HG02759 (cell line): Measurements from ENCODE around the gene TMEM219.
A peak's percentile ranks its signal among the peaks of the same experiment; 100 is the strongest.
"Not testable (repeated sequence)": the region's sequence is repeated elsewhere in the genome, so short reads cannot be mapped to it uniquely, and the experiment has no call there.

Experiments
- ATAC-seq: cut with Tn5 transposase; IDR thresholded peaks from one replicate; pipeline ENCODE4 v1.9.1; 2021; ENCODE audit warnings: mild to moderate bottlenecking, moderate library complexity; ENCODE audit not compliant: unreplicated experiment

TMEM219 gene

DNA sequence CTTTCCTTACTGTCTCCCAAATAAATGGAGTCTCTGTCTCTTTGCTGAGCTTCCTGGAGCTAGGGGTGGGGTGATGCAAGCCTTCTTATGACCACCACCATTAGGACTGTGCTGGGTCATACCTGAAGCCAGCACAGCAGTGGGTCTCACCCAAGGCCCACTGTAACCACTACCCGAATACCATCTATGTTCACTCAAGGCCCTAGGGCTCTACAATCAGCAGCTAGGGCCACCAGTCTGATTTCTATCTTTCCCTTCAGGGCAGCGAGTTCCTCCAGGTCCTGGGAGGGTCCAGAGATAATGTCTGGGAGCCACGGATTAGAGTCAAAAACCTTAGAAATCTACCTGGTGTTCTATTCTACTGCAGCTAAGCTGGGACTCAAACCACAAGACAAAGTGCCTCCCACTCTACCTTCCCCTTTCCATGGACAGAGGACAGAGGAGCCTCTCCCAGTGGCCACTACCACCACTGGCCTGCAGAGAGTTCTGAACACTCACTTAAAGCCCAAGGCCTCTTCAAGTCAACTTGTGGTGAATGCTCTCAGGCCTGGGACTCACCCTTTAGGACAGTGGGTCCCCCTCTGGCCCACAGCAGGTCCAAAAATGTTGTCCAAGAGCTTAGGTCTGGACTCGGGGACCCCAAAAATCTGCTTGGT, 10.9 kb upstream of the TMEM219 start:
- ATAC-seq = no peak

DNA sequence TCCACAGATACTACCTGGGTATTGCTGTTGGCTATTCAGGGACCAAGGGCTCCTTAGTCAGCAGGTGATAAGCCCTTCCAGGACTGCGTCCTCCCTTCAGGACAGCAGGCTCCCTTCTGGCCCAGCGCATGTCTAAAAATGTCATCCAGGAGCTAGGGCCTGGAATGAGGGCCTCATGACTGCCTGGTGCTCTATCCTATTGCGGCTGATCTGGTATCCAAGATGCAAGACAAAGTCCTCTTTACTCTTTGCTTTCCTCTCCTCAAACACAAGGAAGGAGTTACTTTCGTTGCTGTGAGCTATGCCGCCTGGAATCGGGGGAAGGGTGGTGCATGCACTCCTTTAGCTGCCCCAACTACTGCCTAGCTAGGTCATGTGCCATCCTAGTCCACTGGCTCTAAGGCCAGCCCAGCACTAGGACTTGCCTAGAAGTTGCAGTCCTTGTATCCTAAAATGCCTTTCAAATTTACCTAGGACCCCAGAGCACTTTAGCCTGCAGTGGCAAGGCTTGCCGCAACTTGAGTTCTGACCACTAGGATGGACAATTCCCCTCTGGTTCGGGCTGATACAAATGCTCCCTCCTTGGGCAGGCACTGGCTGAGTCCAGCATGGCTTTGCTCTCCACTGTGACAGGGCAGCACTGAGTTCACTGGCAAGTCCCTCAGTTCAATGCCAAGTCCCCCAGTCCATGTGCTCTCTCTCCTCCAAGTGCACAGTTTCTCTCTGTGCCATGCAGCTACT, 10.1 kb upstream of the TMEM219 start:
- ATAC-seq = no peak

DNA sequence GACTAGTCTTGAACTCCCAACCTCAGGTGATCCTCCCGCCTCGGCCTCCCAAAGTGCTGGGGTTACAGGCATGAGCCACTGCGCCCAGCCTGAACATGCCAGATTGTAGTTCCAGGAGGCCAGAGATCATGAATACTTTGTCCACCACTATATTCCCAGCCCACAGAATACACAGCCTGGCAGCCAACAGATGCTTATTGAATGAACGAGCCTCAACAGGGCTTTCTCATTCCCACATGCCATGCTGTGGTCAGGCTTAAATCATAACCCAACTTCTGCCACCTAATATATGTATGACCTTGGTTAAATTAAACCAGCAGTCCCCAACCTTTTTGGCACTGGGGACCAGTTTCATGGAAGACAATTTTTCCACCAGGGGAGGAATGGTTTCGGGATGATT, 3.1 kb upstream of the TMEM219 start:
- no peak for ATAC-seq

DNA sequence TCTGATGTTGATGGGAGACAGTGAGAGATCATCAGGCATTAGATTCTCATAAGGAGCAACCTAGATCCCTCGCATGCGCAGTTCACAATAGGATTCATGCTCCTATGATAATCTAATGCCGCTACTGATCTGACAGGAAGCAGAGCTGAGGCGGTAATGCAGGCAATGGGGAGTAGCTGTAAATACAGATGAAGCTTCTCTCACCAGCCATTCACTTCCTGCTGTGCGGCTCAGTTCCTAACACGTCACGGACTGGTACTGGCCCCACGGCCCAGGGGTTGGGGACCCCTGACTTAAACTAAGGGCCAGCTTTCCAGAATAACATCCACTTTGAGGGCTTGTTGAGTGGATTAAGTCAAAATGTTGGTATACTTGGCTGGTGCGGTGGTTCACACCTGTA, 2.6 kb upstream of the TMEM219 start:
- ATAC-seq = no peak

DNA sequence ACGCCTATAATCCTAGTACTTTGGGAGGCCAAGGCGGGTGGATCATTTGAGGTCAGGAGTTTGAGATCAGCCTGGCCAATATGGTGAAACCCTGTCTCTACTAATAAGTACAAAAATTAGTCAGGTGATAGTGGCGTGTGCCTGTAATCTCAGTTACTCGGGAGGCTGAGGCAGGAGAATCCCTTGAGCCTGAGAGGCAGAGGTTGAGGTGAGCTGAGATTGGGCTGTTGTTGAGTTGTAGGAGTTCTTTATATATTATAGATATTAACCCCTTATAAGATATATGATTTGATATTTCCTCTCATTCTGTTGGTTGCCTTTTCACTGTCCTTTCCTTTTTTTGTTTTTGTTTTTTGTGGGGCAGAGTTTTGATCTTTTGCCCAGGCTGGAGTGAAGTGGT, 2.1 kb upstream of the TMEM219 start:
- not testable (repeated sequence) for ATAC-seq

DNA sequence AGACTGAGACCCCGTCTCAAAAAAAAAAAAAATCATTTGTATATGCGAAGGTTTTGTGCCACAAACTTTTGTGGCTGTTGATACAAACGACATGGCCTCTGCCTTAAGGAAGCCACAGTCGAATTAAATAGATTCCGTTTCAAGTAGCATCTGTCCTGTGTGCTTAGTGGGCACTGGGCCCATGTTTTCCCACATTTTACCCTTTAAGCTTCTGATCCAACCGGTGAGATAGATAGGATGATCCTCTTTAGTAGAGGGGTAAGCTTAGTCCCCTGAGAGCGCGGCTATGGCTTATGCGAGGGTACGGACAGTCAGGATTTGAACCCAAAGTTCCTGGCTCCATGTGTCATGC, 776 bp upstream of the TMEM219 start:
- no peak for ATAC-seq

DNA sequence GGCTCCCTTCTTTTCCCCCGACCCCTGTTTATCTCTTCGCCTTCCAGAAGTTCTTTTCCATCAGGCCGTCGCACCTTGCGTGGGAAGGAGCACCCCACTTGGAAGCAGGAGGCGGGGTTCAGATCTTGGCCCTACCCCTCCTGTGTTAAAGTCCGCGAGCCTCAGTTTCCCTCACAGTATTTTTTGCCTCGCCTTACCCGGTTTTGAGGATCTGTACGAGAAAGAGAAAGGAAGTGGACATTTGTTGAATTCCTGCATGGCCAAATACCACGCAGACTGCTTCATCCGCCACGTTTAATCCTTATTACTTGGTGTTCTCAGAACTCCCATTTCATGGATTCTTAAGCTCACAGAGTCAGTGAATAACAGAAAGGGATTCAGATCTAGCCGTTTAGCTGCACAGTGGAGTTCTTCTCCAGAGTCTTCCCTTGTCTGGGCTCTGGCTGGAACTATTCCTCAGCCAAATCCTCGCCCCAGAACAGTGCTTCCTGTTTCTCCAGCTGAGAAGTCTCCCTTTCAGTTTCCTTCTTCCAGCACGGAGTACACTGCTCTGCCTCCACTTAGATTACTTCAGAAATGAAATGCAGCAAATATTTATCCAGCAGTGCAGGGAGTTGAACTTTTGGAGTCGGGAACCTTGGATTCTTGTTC, 590 bp downstream of the TMEM219 start:
- ATAC-seq = no peak

DNA sequence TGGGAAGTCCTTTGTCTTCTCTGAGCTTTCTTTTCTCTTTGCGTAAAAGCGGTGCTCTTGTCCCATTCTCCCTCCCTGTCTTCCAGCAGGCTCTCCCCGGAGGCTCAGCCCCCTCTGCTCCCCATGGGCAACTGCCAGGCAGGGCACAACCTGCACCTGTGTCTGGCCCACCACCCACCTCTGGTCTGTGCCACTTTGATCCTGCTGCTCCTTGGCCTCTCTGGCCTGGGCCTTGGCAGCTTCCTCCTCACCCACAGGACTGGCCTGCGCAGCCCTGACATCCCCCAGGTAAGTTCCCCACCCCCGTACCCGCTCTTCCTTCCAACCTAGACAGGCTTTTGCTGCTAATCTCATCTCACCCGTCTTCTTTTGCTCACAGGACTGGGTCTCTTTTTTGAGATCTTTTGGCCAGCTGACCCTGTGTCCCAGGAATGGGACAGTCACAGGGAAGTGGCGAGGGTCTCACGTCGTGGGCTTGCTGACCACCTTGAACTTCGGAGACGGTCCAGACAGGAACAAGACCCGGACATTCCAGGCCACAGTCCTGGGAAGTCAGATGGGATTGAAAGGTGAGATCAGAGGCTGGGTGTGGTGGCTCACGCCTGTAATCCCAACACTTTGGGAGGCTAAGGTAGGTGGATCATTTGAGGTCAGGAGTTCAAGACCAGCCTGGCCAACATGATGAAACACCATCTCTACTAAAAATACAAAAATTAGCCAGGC, 1.3 kb downstream of the TMEM219 start:
- ATAC-seq = no peak

DNA sequence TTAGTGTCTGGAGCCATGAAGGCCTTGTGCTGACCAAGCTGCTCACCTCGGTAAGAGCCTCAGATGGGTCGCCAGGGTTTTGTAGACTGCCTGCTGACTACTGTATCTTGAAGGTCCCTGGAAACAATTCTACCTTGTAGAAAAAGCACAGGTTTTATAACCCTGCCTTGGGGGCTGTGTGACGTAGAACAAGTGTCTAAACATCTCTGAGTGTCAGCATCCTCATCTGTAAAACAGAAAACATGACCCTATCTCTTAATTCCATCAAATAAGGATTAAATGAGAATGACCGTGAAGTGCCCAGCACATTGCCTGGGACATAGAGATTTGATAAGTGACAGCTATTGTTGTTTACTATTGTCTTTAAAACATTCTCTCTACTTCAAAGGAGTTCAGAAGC, 6.3 kb downstream of the TMEM219 start:
- ATAC-seq = no peak

DNA sequence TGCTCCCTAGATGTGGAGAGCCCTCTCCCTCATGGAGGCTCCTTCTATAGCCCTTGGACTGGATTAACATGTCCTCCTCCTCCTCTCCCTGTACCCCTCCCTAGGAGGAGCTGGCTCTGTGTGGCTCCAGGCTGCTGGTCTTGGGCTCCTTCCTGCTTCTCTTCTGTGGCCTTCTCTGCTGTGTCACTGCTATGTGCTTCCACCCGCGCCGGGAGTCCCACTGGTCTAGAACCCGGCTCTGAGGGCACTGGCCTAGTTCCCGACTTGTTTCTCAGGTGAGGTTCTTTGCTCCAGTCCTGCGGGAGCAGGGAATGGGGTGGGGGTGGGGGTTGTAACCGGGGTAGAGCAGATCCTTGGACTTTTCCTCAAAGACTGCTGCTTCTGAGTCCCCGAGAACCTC, 9.4 kb downstream of the TMEM219 start:
- ATAC-seq = no peak

DNA sequence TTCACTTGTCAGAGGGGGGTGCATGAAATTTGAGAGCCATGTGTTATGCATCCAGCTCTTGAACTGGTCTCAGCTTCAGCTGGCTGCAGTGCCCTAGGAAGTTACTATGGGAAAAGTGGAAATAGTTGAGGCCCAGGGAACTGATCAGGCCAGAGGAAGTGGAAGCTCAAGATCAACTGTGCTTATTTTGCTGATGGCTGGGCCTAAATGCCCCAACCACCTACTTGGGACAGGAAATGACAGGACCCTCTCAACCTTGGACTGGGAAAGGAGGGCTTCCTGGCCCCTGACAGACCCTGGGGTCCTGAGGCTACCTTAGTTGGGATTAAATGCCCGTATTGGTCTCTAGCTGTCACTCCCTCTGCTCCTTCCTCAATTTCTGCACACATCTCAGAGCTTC, 10.6 kb downstream of the TMEM219 start:
- ATAC-seq = no peak

DNA sequence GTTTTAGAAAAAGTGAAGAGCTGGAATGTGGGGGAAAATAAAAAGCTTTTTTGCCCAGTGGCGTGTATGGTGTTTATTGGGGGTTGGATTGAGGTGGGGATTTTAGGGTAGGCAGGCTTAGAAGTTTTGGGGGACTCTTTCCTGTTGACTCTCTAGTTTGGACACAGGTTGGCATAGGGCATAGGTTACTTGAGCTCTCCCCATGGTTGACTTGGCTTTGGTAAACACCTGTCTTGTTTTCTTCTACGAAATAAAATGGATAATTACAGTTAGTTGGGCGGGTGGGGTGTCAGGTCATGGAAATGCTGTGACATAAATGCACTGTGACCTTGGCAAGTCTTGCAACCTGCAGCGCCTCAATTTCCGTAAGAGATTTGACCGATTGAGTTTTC, 11.1 kb downstream of the TMEM219 start:
- ATAC-seq = no peak

DNA sequence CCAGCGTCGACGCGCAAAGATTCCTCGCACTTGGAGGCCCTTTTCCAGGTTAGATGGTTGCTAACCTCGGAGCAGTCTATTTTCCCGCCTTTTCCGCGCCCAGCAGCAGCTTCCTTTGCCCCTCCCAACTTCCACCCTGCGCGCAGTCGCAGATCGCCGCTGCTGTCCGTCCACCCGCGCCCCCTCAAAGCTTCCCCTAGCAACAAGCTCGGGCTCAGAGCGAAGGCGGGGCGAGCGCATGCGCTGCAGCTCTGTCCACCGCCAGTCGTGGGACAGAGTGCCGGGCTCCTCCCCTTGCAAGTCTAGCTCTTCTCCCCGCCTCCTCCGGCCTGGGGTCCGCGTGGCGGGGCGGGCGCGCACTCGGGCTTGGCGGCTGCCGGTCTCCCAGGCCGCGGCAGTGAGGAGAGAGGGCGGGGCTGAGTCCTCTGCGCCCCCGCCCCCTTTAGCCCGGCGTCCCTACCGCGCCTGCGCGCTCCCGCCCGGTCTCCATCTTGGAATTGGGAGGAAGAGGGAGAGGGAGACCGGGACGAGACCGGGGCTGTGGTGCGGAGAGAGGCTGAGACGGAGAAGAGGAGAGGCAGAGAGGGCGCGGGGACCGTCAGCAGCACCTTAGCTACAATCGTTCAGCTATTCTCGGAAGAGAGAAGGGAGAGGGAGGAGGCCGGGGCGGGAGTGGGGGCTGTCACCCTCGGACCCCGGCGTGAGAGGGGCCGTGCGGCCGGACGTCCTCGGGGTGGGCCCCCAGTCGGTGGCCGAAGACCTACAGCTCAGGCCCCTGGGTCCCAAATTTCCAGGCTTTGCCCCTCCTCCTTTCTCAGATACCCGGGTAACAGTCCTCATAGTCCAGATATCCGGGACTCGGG, 11.7 kb downstream of the TMEM219 start, which contains the start of gene TAOK2:
Gene TAOK2 (plus strand): TSS at position 485 of the 863 bp plus-strand sequence. CDS start 3,905 bp downstream, outside the sequence.
- peak; percentile 96 for ATAC-seq

DNA sequence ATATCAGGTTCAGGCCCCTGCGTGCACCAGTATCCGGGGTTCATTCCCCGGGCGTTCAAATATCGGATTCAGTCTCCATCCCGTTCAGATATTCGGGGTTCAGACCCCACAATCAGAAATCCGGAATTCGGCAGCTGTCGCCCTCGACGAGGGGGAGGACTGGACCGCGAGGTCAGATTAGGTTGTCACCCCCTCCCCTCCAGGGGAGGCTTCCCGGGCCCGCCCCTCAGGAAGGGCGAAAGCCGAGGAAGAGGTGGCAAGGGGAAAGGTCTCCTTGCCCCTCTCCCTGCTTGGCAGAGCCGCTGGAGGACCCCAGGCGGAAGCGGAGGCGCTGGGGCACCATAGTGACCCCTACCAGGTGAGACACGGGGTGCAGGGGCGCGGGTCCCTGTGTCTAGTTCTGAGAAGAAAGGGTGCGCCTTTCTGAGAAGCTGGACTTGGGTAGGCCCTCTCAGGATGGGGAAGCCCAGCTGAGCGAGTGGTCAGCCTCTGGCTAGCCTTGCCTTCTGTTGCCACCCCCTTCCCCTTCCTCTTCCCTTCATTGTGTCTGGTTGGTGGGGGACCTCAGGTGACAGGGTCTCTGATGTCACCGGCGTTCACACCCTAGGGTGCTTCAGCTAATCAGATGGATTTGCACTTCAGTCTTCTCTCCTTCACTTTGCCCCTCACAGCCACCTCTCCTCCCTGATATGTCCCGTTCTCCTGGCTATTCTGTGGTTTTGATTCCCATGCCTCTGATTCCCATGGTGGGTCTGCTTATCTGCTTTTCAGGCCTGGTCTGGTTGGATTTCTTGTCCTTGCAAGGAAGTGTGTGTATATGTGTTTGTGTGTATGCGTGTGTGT, 12.6 kb downstream of the TMEM219 start:
- no peak for ATAC-seq

DNA sequence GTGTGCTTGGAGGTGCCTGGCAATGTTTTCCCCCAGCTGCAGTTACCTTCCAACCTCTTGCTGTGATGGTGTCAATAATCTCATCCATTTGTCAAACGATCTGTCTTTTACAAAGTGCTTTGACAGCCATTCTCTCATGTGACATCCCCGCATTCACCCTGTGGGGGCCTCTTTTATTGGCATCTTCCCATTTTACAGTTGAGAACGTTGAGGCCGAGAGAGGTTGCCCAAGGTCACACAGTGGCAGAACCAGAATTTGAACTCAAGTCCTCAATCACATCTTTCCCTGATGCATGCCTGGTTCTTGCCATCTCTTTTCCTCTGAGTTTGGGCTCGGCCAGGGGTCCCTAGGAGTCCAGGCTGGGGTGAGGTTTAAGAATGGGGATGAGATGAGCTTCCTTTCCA, 13.3 kb downstream of the TMEM219 start:
- ATAC-seq = no peak

DNA sequence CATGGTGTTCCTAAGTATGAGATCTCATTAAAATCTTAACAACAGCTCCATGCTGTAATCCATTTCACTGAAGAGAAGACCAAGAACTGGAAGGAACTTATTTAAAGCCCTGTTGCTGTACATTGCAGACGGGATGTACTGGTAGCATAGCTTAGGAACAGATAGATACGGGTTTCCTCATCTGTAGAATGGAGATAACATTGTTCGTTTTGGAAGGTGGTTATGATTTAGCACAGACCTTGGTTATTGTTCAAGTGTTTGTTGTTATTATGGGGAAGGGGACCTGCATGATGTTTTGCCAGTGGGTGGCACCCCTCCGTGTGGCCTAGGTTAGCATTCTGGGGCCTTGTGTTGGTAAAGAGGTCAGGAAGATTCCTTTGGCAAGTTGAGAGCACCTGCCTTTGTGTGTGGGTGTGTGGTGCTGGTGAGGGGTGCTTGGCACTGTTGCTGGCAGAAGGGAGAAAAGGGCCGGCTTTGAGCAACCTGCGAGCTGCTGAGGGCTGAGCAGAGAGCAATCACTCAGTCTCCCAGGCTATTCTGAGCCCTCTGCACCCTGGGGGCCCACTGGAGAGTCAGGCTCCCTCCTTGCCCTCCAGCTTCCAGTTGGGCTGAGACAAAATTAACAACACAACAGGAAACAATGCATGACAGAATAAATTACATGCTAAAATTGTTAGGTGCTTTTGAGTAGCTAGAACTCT, 14.1 kb downstream of the TMEM219 start:
- no peak for ATAC-seq

DNA sequence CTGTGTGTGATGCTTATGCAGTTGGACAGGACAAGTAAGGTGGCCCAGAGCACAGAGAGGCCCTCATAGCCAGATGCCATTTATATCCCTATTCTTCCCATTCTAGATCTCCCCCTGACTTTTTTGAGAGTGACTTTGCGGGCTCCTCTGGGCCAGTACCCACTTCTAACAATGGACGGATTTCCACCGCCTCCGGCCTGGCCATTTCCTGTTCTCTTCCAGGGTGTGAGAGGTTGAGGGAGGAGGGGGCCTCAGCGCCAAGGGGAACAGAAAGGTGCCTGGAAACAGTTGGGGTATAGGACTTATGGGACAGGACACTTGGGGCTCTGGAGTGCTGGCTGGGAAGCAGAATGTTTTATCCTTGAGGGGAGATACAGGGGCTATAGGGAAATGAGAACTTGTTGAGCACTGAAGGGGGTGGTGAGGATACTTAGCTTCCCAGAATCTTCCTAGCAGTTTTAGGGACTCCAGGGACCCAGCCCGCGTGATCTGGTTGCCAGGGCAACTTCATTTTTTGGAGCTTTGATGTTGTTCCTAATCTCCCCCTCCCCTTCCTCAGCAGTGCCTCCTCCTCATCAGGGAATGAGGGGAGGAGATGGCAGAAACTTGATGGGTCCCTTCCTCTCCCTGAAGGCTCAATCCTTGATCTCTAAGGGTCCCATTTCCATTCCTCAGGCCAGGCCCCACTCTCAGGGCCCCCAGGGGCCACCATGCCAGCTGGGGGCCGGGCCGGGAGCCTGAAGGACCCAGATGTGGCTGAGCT, 15.4 kb downstream of the TMEM219 start:
- no peak for ATAC-seq

DNA sequence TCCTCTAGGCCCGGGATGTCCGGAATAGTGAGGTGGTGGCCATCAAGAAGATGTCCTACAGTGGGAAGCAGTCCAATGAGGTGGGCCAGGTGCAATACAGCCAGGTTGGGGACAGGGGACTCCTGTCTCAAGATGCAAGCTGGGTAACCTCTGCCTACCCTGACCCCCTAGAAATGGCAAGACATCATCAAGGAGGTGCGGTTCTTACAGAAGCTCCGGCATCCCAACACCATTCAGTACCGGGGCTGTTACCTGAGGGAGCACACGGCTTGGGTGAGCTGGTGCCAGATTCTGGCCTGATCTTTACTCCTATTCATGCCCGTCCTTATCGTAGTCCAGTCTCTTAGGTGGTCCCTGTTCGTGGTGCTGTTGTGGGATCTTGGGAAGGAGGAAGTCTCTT, 16.2 kb downstream of the TMEM219 start:
- no peak for ATAC-seq
